SKM-1 treated with dmso at 0.1 percent for 144 hours (cell line): ENCODE data around the gene WDR1.
A peak's percentile ranks its signal among the peaks of the same experiment; 100 is the strongest.
"Not testable (repeated sequence)": the region's sequence is repeated elsewhere in the genome, so short reads cannot be mapped to it uniquely, and the experiment has no call there.

ENCODE experiments used
- DNase-seq: peaks from one replicate; lab custom pipeline; 2025; ENCODE audit not compliant: unreplicated experiment; lab: John Stamatoyannopoulos, UW

Gene WDR1

DNA sequence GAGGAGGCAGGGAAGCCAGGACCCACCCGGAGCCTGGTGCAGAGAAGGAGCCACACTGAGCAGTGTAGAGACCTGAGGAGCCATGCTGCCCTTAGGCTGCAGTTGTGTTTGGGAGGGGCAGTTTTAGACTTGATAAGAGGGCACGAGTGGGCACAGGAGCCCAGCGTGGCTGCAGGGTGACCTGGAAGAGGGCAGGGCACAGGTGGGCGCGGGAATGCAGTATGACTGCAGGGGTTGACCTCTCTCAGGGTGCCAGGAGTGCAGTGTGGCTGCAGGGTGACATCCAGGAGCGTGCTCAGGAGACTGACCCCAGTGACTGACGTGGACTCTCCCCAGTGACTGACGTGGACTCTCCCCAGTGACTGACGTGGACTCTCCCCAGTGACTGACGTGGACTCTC lies 14.6 kb upstream of the WDR1 start:
- no peak for DNase-seq

DNA sequence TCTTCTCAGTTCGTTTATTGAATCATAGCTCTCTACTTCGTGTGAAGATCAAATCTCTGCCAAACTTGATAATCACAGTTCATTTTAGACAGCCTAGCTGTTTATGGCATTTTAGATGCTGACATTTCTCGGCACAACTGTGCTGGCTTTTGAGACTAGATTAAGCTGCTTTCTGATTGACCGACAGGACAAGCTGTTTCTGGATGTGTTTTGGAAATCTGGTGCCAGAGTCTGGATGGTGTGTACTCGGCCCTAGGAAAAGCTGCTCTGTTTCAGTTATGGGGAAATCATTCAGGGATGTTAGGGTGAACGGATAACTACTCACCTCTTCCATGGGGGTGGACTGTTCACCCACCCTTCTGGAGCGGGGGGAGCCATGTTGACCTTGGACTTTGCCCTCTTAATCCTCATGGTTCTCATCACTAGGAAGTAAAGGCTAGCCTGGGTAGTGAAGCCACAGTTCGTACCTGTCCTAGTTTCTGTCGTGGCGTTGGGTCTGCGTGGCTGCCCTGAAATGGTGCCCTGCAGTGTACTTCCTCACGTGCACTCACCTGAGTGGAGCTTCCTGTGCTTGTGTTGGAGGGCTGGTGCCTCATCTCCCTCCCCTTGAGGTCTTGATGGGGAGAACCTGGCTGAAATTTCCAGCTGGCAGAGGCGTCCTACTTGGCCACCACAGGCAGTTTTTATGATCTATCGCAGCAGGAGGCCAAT lies 13.7 kb upstream of the WDR1 start:
- no peak for DNase-seq

DNA sequence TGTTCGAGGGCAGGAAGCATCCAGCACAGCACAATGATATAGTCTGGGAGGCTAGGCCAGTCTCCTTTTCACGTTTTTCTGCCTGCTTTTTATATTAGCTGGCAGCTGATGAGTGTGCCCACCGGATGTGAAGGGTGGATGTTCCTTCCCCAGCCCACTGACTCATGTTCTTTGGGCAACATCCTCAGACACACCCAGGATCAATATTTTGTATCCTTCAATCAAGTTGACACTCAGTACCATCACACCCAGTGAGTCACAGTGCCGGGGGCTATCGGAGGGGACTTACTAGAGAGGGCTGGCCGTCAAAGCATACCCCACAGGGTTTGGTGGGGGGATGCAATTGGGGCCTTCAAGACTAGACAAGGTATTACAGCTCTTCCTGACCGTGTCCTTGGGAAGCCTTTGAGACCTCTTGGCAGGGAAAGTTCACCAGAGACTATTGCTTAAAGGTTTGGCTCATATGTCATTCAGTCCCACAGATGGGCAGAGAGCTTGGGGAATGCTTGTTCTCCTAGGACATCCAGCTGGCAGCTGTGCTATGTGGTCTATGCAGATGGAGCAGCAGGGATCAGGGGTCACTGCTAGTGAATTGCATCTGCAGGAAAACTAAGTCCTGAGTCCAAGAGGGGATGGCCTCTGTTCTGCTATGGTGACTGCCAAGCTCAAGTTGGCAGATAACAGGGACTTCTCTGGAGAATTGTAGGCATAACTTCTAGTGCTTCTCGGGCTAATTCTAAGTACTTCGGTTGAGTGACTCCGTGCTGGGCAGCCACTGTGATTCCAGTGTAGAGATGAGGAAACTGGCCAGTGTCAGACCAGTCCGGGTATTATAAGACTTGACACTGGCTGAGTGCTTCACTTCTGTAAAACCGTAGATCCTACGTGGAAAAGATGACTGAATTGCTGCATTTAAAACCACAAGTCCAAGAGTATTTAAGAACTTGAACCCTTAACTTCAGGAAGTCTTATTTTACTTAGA lies 12.9 kb upstream of the WDR1 start:
- no peak for DNase-seq

DNA sequence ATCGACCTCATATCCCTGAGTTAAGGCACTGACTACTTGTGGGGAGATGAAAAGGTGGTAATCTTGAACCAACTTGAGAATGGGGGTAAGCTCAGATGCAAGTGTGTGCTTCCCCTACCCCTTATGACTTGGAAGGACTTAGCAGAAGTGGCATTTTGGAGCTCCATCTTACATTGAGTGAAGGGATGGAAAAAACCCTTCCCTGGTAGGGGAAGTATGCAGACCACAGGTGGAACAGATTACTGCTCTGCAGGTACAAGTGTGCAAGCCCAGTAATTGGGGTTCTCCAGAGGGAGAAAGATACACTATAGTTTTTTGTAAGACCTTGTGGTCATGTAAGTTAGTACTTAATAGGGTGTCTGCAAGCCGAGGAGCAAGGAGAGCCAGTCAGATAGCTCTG lies 12.2 kb upstream of the WDR1 start:
- DNase-seq: no peak

DNA sequence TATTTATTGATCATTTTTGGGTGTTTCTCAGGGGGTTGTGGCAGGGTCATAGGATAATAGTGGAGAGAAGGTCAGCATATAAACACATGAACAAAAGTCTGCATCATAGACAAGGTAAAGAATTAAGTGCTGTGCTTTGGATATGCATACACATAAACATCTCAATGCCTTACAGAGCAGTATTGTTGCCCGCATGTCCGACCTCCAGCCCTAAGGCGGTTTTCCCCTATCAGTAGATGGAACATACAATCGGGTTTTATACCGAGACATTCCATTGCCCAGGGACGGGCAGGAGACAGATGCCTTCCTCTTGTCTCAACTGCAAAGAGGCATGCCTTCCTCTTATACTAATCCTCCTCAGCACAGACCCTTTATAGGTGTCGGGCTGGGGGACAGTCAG lies 10.9 kb upstream of the WDR1 start:
- DNase-seq: not testable (repeated sequence)

DNA sequence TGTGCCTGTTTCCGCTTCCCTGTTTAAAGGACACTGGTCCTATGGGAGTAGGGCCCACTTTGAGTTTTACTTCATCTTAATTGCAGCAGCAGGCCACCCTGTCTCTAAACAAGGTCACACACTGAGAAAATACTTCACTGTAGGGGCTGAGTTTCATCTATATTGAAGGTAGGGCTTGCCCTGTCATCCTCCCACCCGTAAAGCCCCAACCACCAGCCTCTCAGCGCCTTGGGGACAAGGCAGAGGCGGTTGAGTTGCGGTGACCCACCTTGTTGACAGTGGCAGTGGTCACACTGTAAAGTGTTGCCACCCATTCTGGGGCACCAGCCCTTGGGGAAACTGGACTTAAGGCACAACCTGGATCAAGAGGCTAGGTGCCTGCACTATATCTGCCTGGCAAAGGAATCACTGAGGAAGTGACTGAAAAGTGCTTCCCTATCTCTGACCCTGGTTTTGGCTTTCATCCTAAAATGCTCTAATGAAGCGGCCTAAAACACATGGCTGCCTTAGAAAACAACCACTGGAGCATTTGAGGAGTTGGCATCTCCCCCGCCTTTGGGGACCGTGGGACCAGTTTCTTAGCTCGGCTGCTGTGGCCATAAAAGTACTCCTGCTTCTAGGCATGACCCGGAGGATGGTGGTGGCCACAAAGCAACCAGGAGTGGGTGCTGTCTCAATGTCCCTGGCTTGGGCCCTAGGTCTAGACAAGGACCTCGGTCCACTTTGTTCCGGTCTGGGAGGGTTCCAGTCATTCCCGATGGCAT lies 7.8 kb upstream of the WDR1 start:
- no peak for DNase-seq

DNA sequence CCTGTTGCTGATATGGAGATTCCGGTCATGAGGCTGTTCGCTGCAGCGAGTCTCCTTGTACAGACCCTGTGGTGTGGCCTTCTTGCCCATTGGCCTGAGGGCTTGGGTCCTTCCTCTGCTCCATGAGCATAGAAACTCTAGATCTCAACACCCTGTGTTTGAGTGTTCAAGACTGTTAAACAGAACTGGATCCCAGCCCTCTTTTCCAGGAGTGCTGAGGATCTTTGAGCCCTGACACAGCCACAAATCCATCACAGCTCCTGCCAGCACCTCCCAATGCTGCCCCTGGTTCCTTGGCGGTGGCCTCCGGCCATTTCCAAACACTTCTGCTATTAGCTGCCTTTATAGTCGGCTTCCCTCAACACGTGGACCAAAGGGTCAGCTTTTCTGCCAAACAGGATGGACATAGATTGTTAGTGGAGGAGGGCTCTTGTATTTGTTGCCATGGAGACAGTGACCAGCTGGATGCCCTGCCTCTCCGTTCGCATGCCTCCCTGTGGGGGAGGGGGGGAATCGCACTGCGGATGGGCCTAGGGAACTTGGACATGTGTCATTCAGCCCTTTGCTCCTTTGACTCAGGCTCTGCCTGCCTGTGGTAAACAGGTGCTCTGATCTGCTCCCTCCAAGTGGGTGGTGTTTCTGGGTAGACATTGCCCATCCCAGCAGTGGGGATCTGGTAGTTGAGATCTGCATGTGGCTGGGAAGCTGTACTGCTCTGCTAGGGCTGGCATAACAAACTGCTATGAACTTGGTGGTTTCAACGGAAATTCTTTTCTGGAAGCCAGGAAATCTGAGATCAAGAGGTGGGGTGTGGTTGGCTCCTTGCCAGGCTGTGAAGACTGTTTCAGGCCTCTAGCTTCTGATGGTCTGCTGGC lies 6.9 kb upstream of the WDR1 start:
- DNase-seq: no peak

DNA sequence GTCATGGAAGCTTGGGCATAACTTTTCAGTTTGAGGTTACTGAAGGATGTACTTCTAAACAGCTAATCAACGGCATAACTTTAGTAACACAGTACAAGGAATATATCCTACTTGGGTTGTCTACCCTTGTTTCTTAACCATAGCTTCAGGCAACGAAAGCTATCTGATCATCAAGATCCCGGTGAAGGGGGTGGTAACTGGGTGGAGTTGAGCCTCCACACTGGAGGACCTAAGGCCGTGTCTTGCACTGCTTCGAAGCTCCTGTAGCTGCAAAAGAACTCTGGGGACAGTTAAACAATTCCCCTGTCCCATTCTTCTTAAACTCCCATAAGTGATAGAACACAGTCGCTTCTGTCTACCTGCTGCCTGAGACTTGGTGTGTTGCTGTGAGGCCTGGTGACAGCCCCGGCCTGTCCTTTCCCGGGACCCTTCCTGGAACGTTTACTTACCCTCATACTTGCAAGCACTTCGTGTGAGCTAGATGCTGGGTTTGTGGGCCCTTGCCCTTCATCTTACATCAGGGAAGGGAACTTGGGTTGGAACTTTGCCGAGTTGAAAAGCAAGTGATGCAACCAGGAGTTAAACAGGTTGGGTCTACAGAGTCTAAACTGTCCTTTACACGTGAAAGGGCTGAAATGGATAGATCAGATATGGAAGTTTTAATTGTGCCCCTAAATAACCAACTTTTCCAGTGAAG lies 5.8 kb upstream of the WDR1 start:
- no peak for DNase-seq

DNA sequence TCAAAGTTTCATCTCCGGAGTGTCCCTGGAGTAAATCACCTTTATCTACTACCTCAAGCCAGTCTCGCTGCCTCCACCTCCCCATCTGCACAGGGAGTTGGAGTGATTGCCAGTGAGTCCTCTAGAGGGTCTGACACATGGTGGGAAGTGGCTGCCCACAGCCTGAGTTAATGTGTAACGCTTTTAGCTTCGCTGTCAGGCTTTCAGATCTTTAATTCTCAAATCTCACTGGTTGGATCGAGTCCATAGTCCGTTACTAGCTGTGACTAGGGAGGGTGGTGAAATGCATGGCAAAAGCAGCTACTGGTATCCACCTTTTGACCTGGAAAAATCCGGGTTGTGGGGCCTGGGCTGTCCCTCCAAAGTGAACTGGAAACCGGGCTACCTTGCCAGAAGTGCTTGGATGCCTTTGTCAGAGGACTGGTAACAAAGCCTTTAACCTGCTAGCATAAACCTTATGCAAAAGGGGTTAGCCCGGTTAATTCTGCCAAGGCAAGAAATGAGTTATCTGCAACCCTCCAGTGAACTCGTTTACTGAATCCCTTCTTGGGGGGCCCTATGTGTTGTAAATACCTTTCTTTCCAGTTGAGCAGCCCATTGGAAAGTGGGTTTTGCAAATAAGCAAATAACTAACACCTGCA lies 5.1 kb upstream of the WDR1 start:
- DNase-seq: no peak

DNA sequence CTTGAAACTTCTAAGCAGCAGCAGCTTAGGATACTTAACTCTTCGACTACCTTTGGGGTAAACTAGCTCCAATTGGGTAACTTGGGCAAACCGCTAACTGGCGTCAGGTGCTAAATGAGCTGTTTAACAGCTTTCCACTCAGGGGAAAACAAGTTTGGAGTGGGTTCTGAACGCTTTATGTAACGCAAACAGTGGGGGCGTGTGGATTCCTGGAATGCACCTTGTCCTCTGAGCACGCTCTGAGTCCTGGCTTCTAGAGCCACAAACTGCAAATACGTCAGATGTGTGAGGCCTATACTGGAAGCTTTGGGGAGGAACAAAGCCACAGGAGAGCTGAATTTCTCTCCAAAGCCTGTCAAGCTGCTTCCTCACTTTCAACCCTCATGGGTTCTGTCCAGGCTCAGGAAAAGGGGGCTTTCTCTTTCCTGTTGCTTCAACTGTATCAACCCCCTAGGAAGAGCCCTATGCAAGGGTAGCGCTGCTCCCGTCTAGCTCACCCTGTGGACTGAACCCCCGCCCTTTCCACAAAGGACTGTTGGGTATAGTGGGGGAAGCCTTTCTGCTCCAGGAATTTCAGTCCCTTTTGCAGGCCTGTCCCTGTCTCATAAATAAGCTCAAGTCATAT lies 4.5 kb upstream of the WDR1 start:
- no peak for DNase-seq

DNA sequence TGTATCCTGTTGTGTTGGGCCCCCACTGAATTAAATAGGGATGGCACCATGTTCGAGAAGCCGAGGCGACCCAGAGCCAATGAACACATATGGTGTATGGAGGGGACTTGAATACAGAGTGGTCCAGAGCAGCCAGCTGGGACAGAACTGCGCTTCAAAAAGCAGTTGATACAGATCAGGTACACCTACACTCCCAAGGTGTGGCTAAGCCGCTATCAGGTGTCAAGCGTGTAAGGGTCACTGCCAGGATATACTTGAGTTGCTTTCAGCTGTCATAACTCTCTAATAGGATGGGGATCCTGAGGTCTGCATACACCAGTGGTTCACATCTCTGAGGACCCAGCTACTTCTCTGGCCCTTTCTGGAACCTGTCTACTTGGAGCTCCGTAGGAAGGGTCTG lies 3.2 kb upstream of the WDR1 start:
- no peak for DNase-seq

DNA sequence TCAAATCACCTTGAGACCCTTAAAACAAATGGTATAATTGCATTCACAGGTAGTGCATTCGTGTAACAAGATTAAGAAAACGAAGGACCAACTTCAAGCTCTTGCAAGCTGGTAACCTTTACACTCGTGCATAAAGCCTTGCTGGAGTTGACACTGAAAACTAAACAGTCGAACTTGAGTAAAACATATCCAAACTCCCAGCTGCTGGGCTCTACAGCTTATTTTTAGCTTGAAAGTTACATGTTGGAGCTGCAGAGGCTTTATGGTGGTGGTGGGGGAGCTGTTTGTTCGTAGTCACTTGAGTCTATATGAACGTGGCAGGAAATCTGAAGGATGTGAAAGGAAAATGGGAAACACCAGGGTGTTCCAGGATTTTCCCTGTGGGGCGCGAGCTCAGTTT lies 2.7 kb upstream of the WDR1 start:
- DNase-seq: no peak

DNA sequence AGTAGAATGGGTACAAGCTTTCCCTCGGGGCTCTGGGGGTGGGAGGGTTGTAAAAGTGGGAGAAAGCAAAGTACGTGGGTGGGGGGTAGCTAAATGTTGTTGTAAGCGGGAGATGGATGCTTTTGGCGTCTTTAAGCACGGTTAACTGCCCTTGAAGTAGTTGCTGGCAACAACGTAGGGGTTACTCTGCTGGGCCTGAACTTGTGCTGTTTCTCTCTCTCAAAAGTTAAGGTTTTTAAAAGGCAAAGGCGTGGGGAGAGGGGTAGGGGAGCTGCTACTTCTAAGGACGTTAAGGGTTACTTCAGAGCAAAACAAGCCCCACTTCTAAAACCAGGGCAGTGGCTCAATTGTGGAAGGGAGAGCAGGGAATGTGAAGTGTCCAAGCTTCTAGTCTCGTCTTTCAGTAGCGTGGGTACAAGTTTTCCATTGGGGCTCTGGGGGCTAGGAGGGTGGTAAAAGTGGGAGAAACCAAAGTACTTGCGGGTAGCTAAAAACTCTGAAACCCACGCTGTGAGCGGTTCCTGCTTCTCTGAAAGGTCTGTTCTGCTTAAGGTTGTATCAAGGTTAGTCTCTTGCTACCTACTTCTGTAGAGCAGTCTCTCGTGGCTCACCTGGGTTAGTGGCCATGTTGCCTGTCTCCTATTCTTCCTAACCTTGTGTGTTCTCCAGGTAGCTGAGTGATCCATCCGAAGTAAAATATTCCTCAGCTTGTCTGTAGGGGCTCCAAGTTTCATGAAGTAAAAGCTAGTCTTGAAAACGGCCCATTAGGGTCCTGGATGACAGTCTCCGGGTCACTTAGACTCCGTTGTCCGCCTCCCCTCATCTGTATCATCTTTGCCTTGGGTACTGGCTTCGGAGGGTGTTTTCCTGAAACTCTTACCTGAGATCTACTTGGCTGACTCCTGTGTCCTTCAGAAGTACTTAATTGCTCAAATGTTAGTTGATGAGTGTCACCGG lies 1.7 kb upstream of the WDR1 start:
- no peak for DNase-seq

DNA sequence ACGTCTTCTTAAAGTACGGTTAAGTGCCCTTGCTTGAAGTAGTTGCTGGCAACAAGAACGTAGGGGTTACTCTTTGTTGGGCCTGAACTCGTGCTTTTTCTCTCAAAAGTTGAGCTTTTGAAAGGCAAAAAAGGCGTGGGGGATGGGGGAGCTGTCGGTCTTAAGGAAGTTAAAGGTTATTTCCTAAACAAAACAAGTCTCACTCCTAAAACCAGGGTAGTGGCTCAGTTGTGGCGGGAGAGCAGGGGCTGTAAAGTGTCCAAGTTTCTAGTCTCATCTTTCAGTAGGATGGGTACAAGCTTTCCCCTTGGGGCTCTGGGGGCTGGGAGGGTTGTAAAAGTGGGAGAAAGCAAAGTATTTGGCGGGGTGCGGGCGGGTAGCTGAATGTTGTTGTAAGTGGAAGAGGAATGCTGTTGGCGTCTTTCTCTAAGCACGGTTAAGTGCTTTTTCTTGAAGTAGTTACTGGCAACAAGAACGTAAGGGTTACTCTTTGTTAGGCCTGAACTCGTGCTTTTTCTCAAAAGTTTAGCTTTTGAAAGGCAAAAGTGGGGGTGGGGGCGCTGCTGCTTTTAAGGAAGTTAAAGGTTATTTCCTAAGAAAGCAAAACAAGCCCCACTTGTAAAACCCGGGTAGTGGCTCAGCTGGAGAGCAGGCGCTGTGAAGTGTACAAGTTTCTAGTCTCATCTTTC lies 904 bp upstream of the WDR1 start:
- DNase-seq: peak; percentile 87

DNA sequence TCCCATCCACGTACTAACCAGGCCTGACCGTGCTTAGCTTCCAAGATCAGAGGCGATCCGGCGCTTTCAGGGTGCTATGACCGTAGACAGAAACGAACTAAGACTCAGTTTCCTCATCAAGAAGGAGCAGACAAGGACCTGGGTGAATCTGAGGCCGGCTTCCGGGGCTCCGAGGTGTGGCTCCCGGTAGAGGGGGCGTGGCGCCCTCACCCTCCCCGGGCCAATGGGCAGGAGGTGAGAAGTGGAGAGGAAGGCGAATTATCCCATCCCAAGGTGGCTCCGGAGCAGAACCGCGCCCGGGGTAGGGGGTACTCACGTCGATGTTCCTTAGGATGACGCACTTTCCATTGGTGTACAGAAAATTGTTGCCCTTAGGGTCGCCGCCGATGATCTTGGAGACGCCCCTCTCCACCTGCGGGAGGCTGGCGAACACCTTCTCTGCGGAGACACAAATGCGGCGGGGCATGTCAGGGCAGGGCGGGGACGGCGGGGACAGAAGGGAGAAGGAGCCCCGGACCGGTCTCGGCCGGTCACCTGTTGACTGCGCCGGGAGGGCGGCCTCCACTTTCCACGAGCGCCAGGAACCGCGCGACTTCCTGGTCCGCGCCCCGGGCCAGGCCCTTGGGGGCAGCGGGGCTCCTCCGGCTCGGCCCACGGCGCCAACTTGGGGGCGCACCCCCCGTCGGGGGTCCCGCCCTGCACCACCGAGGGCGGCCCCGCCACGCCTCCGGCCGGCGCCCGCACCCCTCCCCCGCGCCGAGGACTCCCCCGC lies 616 bp downstream of the WDR1 start:
- DNase-seq: peak; percentile 64

DNA sequence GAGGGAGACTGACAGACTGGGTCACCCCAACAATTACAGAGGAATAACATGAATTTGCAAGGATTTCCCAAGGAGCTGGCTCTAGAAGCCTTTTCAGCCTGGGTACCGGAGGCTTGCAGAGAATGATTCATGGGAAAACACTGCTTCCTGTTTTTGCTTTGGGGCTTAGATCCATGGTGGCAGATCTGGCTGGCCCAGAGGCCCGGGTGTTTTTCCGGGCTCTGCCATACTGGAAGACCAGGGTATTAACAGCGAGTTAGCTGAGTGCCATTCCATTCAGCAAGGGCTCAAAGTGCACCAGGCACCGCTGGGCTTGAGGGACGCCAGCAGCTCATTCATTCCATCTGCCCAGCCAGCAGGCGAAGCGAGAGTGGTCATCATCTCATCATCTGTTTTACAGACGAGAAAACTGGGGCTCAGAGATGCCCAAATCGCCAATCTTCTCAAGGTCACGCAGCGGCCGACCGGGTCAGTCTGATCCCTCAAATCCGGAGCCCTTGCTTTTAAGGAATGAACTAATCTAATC lies 1.3 kb downstream of the WDR1 start:
- peak; percentile 40 for DNase-seq
